Activated gamma-delta T cell treated with Interleukin-2 at 50 U/mL for 16 hours (primary cell): ENCODE data around the gene OR2G6.

Experiments used
- DNase-seq: peaks from one replicate; pipeline ENCODE4 v3.0.0-alpha.2; 2020

The OR2G6 gene

DNA sequence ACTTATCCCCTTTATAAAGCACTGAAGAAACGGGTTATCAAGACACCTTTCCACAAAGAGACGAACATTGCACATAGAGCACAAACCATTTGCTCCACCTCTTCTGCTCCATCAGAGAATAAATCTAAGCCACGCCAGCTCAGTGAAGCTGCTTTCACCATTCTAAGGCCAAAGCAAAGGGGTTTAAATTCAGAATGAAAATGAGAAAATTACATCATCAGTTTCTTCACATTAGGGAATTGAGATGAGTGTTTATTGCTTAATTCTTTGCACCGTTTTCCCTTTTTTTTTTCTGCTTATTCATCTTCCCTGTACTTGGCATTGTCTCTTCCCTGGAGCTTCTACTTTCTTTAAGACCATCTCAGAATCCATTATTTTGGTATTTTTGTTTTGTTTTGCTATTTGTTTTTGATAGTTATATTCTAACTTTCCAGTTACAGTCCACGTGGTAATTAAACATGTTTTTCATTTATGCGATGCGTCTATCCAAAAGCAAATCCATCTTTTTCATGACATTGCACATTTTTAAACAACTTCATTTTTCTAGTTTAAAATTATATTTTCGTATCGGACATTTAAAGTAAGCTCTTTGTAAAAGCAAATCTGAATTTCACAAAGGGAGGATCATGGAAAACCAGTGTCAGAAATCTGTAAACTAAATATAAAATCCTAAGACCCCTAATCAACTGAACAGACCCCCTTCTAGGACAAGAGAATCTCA is 68.5 kb downstream of the OR2G6 start:
- no peak for DNase-seq
